Astrocyte of the spinal cord (primary cell): ENCODE results near the gene GOLM1.

Experiments used
- DNase-seq: peaks from one replicate; pipeline ENCODE4 v3.0.0; 2011; ENCODE audit warnings: low read depth, low spot score
- H3K4me3 ChIP-seq: 2 replicates; pipeline ENCODE4 v1.5.1; 2011; ENCODE audit warnings: low read depth, mild to moderate bottlenecking, low read length, moderate library complexity
- CTCF ChIP-seq: IDR thresholded peaks from 2 replicates; pipeline ENCODE4 v1.5.1; 2012; ENCODE audit warnings: low read depth, mild to moderate bottlenecking, low read length, inconsistent platforms
- in situ Hi-C: cut with HindIII; loops from 2 replicates; pipeline ENCODE4 v1.10.0; 2017; ENCODE audit warnings: low sequenced_read_pairs

Gene GOLM1

GRCh38 chr9:86046930-86047341, 52.4 kb downstream of the GOLM1 start:
- no peak for TF ChIP-seq CTCF
- H3K4me3 ChIP-seq, result no peak overlapping the region
- DNase-seq, result no peak
- in situ Hi-C loops, result no loop called here

- no peak overlapping the region for H3K4me3 ChIP-seq
- no peak for TF ChIP-seq CTCF
- in situ Hi-C loops, result no loop called here
Measured at GRCh38 chr9:86046071-86046636, 53.2 kb downstream of the GOLM1 start.

GRCh38 chr9:86045654-86046053, 53.7 kb downstream of the GOLM1 start:
- in situ Hi-C loops, result no loop called here
- no peak for DNase-seq
- H3K4me3 ChIP-seq, result no peak overlapping the region
- no peak for TF ChIP-seq CTCF

More at GRCh38 chr9:86046071-86046636, 53.2 kb downstream of the GOLM1 start:
- DNase-seq, result no peak

GRCh38 chr9:86043999-86044398, 55.4 kb downstream of the GOLM1 start:
- TF ChIP-seq CTCF, result no peak
- H3K4me3 ChIP-seq, result no peak overlapping the region
- DNase-seq, result no peak
- in situ Hi-C loops, result no loop called here

- no peak for TF ChIP-seq CTCF
- no peak for DNase-seq
- in situ Hi-C loops, result no loop called here
- H3K4me3 ChIP-seq, result no peak overlapping the region
Measured at GRCh38 chr9:86043586-86043985, 55.8 kb downstream of the GOLM1 start.

GRCh38 chr9:86042199-86042978, 57.0 kb downstream of the GOLM1 start:
- no peak for DNase-seq
- H3K4me3 ChIP-seq, result no peak overlapping the region
- in situ Hi-C loops, result no loop called here
- no peak for TF ChIP-seq CTCF
